H7 (cell line): ENCODE results near the gene EXOC4. TPM values are rescaled to one million over a fixed set of nuclear protein-coding genes. Genes with fewer than 3 reads are reported as not detected.
"Not testable (repeated sequence)": the region's sequence is repeated elsewhere in the genome, so short reads cannot be mapped to it uniquely, and the experiment has no call there.

Experiments used
- DNase-seq: peaks from one replicate; pipeline ENCODE4 v3.0.0; 2012
- H3K27me3 ChIP-seq: 2 replicates; pipeline ENCODE4 v1.6.0; 2011; ENCODE audit warnings: mild to moderate bottlenecking, low read length; ENCODE audit not compliant: control insufficient read depth, insufficient read depth
- H3K36me3 ChIP-seq: replicated peaks from 2 replicates; pipeline ENCODE4 v1.5.1; 2011; ENCODE audit warnings: low read length; ENCODE audit not compliant: control insufficient read depth, insufficient read depth
- H3K4me3 ChIP-seq: 2 replicates; pipeline ENCODE4 v1.5.1; 2011; ENCODE audit warnings: low read depth, mild to moderate bottlenecking, control low read depth, low read length, moderate library complexity; ENCODE audit not compliant: insufficient read depth
- total RNA-seq: library from RNA; depleted of rRNA; stranded (reverse); fragments of >200 nt; shearing (Covaris generic); gene quantifications from 2 replicates; pipeline ENCODE4 v1.2.3, GENCODE V29; 2014

EXOC4 gene
- total RNA-seq, 1 experiment from 2014 or later, result 44.8 TPM

GRCh38 chr7:133255486-133255885 is 2.6 kb downstream of the EXOC4 start:
- no peaks in the 10 kb centered on the region for H3K36me3 ChIP-seq
- no peak overlapping the region for H3K4me3 ChIP-seq
- DNase-seq, result no peak
- no peaks in the 10 kb centered on the region for H3K27me3 ChIP-seq

GRCh38 chr7:133258174-133258573 is 5.3 kb downstream of the EXOC4 start:
- no peaks in the 10 kb centered on the region for H3K36me3 ChIP-seq

GRCh38 chr7:133265821-133266220 is 12.9 kb downstream of the EXOC4 start:
- DNase-seq, result no peak
- Histone ChIP-seq H3K27me3 (no peaks in the 10 kb centered on the region), H3K36me3 (no peaks in the 10 kb centered on the region), H3K4me3 (no peak overlapping the region)

More at GRCh38 chr7:133258174-133258573, 5.3 kb downstream of the EXOC4 start:
- Histone ChIP-seq H3K4me3 (no peak overlapping the region), H3K27me3 (no peaks in the 10 kb centered on the region)
- no peak for DNase-seq

GRCh38 chr7:133268355-133268754 is 15.5 kb downstream of the EXOC4 start:
- DNase-seq, result no peak
- Histone ChIP-seq H3K27me3 (no peaks in the 10 kb centered on the region), H3K4me3 (no peak overlapping the region), H3K36me3 (no peaks in the 10 kb centered on the region)

- H3K36me3 ChIP-seq, result no peaks in the 10 kb centered on the region; the same call in none of the 2 replicates
- H3K27me3 ChIP-seq, result no peaks in the 10 kb centered on the region
- no peak overlapping the region for H3K4me3 ChIP-seq
- DNase-seq, result no peak
Observed at GRCh38 chr7:133272336-133272735, 19.5 kb downstream of the EXOC4 start.

- no peaks in the 10 kb centered on the region; the same call in none of the 2 replicates for H3K36me3 ChIP-seq
- H3K4me3 ChIP-seq, result no peak overlapping the region
- DNase-seq, result no peak
- no peaks in the 10 kb centered on the region for H3K27me3 ChIP-seq
Observed at GRCh38 chr7:133273227-133273626, 20.3 kb downstream of the EXOC4 start.

GRCh38 chr7:133274265-133274664 is 21.4 kb downstream of the EXOC4 start:
- no peaks in the 10 kb centered on the region for H3K27me3 ChIP-seq
- H3K36me3 ChIP-seq, result no peaks in the 10 kb centered on the region; the same call in none of the 2 replicates
- H3K4me3 ChIP-seq, result no peak overlapping the region
- DNase-seq, result no peak

- no peaks in the 10 kb centered on the region; the same call in none of the 2 replicates for H3K36me3 ChIP-seq
- no peaks in the 10 kb centered on the region for H3K27me3 ChIP-seq
- peak; percentile 13 for DNase-seq
- no peak overlapping the region for H3K4me3 ChIP-seq
Observed at GRCh38 chr7:133275008-133275407, 22.1 kb downstream of the EXOC4 start.

GRCh38 chr7:133275446-133276095 is 22.7 kb downstream of the EXOC4 start:
- no peak for DNase-seq
- no peaks in the 10 kb centered on the region for H3K27me3 ChIP-seq
- H3K36me3 ChIP-seq, result no peaks in the 10 kb centered on the region; the same call in none of the 2 replicates
- H3K4me3 ChIP-seq, result no peak overlapping the region

GRCh38 chr7:133278975-133279374 is 26.1 kb downstream of the EXOC4 start:
- not testable (repeated sequence) for H3K27me3 ChIP-seq, H3K4me3 ChIP-seq, H3K36me3 ChIP-seq, DNase-seq

GRCh38 chr7:133282094-133282493 is 29.2 kb downstream of the EXOC4 start:
- no peak overlapping the region for H3K4me3 ChIP-seq
- H3K36me3 ChIP-seq, result no peaks in the 10 kb centered on the region
- H3K27me3 ChIP-seq, result no peaks in the 10 kb centered on the region
- DNase-seq, result no peak

- no peak for DNase-seq
- Histone ChIP-seq H3K4me3 (no peak overlapping the region), H3K27me3 (no peaks in the 10 kb centered on the region), H3K36me3 (no peaks in the 10 kb centered on the region)
Observed at GRCh38 chr7:133284092-133284491, 31.2 kb downstream of the EXOC4 start.

GRCh38 chr7:133288970-133289369 is 36.1 kb downstream of the EXOC4 start:
- no peaks in the 10 kb centered on the region for H3K36me3 ChIP-seq
- no peaks in the 10 kb centered on the region for H3K27me3 ChIP-seq
- DNase-seq, result no peak
- H3K4me3 ChIP-seq, result no peak overlapping the region

- no peak overlapping the region for H3K4me3 ChIP-seq
- no peak for DNase-seq
Observed at GRCh38 chr7:133290041-133290440, 37.2 kb downstream of the EXOC4 start.

GRCh38 chr7:133290676-133291333 is 37.9 kb downstream of the EXOC4 start:
- Histone ChIP-seq H3K27me3 (no peaks in the 10 kb centered on the region), H3K4me3 (no peak overlapping the region), H3K36me3 (no peaks in the 10 kb centered on the region)
- no peak for DNase-seq

More at GRCh38 chr7:133290041-133290440, 37.2 kb downstream of the EXOC4 start:
- Histone ChIP-seq H3K36me3 (no peaks in the 10 kb centered on the region), H3K27me3 (no peaks in the 10 kb centered on the region)
